Measurements from ENCODE around the gene TUBD1.
A peak's percentile ranks its signal among the peaks of the same experiment; 100 is the strongest.
"Not testable (repeated sequence)": the region's sequence is repeated elsewhere in the genome, so short reads cannot be mapped to it uniquely, and the experiment has no call there.

TUBD1 gene

DNA sequence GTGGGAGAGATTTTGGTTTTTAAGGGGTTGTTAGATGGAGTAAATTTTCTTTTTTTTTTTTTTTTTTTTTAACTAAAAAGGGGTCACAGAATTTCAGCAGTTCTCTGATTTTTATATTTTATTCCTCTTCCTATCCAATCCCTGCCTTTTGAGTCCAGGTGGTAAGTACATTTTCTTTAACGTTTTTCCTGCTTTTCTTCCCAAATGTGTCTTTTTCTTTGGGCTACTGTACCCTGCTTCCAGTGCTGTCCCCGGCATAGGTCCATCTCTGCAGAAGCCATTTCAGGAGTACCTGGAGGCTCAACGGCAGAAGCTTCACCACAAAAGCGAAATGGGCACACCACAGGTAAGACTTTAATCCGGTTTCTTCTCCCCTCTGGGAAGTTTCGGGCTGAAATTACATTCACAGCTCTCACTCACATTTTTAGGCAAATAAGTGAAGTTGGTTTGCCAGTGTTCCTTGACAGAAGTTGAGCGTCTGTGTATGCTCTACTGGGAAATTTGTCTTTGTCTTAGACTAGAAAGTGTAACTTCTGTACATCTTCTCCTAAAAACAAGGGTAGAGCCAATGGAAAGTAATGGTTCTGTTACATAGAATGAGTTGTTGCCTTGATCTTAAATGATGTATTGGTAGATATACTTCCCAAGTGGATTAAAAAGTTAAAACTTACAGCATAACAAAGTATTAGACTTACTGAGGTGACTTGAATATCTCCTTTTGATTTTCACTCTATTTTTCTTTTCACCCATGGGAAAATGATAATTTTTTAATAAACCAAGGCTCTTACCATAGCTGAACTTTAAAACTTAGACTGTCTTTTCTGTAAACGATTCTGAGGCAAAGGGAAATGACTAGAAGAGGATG, 54.5 kb downstream of the TUBD1 start:
- TF ChIP-seq, protein P1, sequence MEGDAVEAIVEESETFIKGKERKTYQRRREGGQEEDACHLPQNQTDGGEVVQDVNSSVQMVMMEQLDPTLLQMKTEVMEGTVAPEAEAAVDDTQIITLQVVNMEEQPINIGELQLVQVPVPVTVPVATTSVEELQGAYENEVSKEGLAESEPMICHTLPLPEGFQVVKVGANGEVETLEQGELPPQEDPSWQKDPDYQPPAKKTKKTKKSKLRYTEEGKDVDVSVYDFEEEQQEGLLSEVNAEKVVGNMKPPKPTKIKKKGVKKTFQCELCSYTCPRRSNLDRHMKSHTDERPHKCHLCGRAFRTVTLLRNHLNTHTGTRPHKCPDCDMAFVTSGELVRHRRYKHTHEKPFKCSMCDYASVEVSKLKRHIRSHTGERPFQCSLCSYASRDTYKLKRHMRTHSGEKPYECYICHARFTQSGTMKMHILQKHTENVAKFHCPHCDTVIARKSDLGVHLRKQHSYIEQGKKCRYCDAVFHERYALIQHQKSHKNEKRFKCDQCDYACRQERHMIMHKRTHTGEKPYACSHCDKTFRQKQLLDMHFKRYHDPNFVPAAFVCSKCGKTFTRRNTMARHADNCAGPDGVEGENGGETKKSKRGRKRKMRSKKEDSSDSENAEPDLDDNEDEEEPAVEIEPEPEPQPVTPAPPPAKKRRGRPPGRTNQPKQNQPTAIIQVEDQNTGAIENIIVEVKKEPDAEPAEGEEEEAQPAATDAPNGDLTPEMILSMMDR (IDR thresholded peaks at IDR 0.05; ENCODE audit: low read depth, low read length), result no peak
- DNase-seq (ENCODE audit: extremely low read depth, low read depth), result peak; percentile 22

DNA sequence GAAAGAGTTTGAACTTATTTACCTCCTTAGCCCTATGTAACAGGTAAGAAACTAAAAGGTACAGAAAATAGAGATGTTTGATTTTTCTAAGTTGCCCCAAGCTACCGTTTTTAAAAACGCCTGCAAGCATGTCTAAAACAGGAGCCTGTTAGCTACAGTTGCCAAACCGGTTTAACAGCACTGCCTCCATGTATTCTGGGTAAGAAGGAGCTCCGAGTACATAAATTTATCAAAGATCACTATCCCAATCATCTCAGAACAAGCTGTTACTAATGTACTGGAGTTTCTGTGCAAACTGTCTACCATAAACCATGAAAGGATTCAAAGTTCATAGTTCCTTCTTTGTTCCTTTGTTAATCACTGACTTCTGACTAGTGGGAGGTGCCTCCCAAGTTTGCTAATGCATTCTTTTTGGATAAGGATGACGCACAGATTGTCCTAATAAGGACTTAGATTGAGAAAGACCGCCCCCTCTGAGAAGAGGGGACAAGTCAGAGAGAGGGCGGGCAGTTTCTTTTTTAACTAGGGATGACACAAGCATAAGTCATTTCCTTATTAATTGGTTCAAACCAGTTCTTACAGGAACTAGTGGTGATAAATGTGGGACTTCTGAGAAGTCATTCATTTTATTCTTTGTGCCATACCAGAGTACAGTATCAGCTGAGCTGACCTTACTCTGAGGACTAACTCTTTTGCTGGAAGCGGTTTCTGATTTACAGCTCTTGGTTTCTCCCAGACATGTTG, 55.3 kb downstream of the TUBD1 start:
- TF ChIP-seq, protein P1 (IDR thresholded peaks at IDR 0.05; ENCODE audit: low read depth, low read length), result no peak
- DNase-seq (ENCODE audit: extremely low read depth, low read depth), result peak; percentile 99

DNA sequence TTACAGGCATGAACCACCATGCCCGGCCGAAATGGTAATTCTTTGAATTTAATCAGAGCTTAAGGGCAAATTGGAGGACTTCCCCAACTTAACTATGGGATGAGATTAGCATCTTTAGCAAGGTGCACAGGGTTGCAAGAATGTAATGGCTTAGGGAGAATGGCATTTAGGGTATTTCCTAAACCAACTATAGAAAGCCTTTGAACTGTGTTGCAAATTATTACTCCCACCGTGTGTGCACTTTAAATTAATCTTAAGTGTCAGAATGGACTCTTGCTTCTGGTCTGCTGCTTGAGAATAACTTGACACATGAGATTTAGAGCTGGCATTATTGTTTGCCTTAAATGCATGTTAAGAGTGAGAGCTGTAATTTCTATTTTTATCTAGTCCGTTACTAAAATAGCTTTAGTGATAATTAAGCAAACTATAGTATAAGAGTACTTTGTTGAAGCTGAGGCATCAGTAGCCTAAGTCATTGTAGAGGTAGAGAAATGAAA, 59.8 kb downstream of the TUBD1 start:
- no peak for DNase-seq (ENCODE audit: extremely low read depth, low read depth)
- TF ChIP-seq, protein P1 (IDR thresholded peaks at IDR 0.05; ENCODE audit: low read depth, low read length), result no peak

DNA sequence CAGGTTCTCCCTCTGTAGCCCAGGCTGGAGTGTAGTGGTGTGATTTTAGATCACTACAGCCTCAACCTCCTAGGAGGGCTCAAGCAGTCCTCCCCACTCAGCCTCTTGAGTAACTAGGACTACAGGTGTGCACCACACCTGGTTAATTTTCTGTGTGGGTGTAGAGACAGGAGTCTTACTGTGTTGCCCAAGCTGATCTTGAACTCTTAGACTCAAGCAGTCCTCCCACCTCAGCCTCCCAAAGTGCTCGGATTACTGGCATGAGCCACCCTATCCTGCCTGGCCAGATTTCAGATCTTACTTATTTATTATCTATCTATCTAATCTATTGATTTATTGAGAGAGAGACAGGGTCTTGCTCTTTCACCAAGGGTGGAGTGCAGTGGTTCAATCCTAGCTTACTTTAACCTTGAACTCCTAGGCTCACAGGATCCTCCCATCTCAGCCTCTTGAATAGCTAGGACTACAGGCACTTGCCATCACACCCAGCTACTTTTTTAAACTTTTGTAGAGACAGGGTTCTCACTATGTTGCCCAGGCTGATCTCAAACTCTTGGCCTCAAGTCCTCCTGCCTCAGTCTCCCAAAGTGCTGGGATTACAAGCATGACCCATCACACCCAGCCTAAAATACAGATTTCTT, 61.8 kb downstream of the TUBD1 start:
- TF ChIP-seq, protein P1 (IDR thresholded peaks at IDR 0.05; ENCODE audit: low read depth, low read length), result no peak
- DNase-seq (ENCODE audit: extremely low read depth, low read depth), result no peak

DNA sequence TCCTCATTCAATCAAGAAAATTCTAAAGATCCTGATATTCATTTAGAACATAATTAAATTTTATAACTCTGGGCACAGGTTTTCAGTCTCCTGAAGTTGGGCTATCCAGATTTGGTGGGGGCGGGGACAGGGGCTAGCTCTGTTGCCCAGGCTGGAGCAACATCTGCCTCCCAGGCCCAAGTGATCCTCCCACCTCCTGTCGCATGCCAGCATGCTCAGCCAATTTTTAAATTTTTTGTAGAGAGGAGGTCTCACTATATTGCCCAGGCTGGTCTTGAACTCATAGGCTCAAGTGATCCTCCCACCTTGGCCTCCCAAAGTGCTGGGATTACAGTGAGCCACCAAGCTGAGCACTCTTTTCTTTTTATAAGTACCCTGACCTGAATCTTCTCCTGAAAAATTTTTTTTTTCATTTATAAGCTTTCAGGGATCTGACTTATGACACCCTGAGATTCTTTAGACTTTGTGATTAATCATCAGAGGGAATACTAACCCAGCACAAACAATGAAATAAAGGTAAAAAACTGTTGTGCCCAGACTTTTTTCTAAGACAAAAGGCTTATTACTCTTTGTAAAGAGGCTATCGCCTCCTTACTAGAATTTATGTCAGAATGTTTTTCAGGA, 62.6 kb downstream of the TUBD1 start:
- no peak for DNase-seq (ENCODE audit: extremely low read depth, low read depth)
- TF ChIP-seq, protein P1 (IDR thresholded peaks at IDR 0.05; ENCODE audit: low read depth, low read length), result no peak

DNA sequence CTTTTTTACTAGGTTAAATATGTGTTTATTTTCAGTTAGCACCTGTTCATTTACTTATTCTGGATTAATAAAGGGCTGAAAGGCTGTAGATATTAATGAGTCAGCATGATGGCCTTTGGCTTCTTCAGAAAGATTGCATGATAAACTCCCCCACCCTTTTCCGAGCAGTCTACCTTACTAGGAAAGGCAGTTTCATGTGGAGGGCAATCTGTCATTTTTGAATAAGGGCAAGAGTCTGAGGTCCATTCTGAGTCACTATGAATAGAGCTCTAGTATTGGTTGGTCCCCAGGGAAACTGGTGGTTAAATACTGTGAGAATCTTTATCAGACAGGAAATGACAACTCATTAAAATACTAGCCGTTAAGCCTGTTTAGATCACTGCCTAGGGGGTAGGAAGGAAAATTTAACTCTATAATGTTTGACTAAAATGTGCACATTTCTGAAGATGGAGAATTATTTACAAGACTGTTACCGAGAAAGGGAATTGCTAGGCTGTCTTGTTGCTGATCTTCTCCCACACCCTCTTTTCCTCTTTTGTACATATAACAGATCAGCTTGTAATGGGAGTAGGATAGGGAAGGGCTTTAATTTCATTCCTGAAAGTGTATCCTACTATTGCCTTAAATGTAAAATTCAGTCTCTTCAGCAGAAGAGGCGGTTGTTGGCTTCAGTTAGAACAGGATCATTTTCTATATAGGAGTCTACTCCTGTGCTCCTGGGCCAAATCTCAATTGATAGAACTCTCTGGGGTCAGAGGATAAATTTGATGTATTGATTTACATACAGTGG, 63.3 kb downstream of the TUBD1 start:
- DNase-seq (ENCODE audit: extremely low read depth, low read depth), result no peak
- TF ChIP-seq, protein P1 (IDR thresholded peaks at IDR 0.05; ENCODE audit: low read depth, low read length), result no peak

DNA sequence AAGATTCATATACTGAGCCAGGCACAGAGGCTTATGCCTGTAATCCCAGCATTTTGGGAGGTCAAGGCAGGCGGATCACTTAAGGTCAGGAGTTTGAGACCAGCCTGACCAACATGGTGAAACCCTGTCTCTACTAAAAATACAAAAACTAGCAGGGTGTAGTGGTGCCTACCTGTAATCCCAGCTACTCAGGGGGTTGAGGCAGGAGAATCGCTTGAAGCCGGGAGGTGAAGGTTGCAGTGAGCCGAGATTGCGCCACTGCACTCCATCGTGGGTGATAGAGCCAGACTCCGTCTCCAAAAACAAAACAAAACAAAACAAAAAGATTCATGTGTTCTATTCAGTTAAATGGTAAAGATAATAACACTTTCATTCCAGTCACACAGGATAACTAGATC, 63.9 kb downstream of the TUBD1 start:
- not testable (repeated sequence) for DNase-seq (ENCODE audit: extremely low read depth, low read depth)

All from AG09319 (cell line).